ENCODE results near the gene ARHGEF11. TPM values are rescaled to one million over a fixed set of nuclear protein-coding genes. Genes with fewer than 3 reads are reported as not detected.

The ARHGEF11 gene
- total RNA-seq, result 14.4 and 28.1 TPM in 2 replicates

GRCh38 chr1:157045250-157046218 lies at the start of gene ARHGEF11:
Gene ARHGEF11, minus strand, starts transcription at chr1:157045742. Its CDS starts 1,412 bp downstream, at chr1:157044330.

GRCh38 chr1:156920233-156921052 lies 125.1 kb downstream of the ARHGEF11 start, which contains the start of gene LRRC71:
Gene LRRC71, plus strand, starts transcription at chr1:156920632. Its CDS starts 172 bp downstream, at chr1:156920804.

GRCh38 chr1:156893048-156893953 lies 152.2 kb downstream of the ARHGEF11 start, which contains the start of gene PEAR1:
Gene PEAR1, plus strand, starts transcription at chr1:156893718. Its CDS starts 10,209 bp downstream, at chr1:156903927.

Other genes with a start within 250 kb of the ARHGEF11 start
- gene SH2D2A, start 228.9 kb downstream of the ARHGEF11 start, total RNA-seq, result not detected in 2 replicates
- not detected in 2 replicates for gene INSRR, start 186.6 kb downstream of the ARHGEF11 start, total RNA-seq
- 0.06 TPM in 1 of 2 replicates, not detected in the other for gene NTRK1, start 184.9 kb downstream of the ARHGEF11 start, total RNA-seq
- 11.0 and 35.0 TPM in 2 replicates for gene PEAR1, start 152.0 kb downstream of the ARHGEF11 start, total RNA-seq
- gene LRRC71, start 125.1 kb downstream of the ARHGEF11 start, total RNA-seq, result 0.16 and 0.19 TPM in 2 replicates
- gene ETV3L, start 54.1 kb upstream of the ARHGEF11 start, total RNA-seq, result not detected in 2 replicates
- gene ETV3, start 92.7 kb upstream of the ARHGEF11 start, total RNA-seq, result 10.7 and 22.2 TPM in 2 replicates